Measurements from ENCODE around the gene PPARA.
"Not testable (repeated sequence)": the region's sequence is repeated elsewhere in the genome, so short reads cannot be mapped to it uniquely, and the experiment has no call there.

Gene PPARA

DNA sequence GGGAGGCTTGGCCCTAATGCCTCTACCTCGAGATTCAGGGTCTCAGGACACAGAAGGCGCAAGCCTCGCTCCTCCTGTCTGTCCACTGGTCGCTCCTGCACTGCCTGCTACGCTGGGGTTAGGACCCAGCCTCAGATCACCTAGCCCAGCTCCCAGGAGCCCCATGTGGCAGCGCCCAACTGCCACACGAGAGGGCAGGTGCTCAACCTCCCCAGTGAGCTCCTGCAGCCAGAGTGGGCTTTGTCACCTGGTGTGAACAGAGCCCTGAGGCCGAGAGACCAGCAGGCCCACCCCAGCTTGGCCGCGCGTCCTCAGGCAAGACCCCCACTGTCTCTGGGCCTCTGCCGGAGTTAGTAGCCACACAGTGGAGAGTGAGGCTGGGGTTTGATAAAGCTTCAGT lies 21.7 kb upstream of the PPARA start:
- DNase-seq = no peak

DNA sequence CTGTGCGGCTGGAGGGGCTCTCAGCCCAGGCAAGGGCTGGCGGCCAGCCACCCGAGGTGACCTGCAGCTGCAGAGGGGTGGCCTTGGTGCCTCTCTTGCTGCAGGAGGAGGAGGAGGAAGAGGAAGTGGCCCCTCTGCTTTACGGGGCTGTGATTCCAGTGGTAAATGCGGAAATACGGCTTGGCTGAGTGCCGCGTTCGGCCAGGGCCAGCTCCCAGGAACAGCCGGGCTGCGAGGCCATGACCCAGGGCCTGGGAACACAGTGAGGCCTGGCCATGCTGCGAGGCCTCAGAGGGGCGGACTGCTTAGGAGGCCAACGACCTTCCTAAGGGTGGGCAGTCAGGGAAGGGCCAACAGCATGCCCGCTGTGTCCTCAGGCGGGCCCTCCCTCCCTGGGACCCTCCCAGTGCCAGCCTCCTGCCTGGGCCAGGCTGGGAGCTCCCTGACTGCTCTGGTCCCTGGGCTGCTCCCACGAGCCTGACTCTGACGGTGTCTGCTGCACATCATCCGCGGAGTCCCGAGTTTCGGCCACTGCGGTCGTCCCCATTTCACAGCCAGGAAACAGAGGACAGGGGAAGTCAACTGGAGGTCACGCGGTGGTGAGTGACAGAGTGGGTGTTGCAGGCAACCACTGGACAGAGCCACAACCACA lies 20.8 kb upstream of the PPARA start:
- no peak for DNase-seq

DNA sequence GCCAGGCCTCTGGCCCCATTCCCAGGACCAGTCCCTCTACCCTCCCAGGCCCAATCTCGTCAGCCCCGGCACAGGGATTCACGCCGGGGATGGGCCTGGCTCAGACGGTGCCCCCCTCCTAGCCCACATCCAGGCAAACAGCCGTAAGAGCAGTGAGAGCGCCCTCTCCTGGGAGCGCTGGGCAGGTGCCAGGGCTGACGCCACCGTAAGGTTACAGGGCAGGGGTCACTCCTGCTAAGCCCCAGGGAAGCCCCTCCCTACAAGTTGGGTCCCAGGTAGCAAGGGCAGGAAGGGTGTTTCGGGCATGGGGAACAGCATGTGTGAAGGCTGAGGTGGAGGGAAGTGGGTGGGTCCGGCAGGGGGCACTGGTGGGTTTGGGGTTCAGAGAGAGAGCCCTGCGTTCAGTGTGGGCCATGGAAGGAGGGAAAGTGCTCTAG lies 19.2 kb upstream of the PPARA start:
- DNase-seq = peak; percentile 35

DNA sequence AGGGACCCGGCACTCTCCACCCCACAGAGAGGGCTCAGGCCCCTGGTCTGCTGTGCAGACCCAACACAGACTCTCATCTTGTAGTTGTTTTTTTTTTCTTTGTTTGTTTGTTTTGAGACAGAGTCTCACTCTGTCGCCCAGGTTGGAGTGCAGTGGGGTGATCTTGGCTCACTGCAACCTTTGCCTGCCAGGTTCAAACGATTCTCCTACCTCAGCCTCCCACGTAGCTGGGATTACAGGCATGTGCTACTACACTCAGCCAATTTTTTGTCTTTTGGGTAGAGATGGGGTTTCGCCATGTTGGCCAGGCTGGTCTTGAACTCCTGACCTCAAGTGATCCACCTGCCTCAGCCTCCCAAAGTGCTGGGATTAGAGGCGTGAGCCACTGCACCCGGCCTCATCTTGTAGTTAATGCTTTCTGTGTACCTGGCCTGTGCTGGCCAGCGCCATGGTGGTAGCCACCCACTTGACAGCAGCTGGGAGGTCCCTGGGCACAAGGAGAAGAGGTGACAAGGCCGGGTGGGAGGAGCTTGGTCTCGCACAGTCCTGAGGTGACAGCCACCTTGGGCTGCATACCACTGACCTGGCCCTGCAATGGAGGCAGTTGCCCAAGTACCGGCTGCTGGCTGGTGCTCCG lies 18.0 kb upstream of the PPARA start:
- not testable (repeated sequence) for DNase-seq

DNA sequence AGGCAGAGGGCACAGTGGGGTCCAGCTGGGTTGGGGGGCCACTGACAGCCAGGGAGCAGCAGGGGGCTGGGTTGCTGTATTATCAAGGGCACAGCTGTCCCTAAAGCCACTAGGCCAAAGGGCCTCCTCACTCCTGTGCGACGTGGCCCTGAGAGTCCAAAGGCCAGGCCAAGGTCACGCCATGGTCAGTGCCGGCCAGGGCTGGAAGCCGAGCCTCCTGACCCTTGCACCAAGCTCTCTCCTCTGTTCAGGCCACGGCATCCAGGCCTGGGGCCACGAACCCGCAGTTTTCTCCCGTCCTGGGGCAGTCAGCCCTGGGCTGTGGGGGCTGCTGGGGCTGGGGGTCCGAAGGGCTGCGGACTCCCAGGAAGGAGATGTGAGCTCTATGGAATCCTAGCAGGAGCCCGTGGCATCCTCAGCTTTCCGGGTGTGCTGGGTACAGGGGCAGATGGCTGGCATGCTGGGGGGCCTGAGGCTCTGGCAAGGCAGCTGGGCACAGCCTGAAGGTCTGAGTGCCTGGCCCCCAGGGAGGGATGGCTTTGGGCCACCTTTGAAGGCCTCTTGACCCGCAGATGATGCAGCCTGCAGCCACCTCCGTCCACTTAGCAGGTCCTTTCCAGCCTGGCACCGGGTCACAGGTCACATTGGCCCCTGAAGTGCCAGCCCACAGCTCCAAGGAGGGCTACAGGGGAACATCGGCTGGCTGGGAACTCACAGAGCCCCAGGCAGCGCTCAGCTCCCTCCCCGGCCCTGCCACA lies 17.3 kb upstream of the PPARA start:
- no peak for DNase-seq

DNA sequence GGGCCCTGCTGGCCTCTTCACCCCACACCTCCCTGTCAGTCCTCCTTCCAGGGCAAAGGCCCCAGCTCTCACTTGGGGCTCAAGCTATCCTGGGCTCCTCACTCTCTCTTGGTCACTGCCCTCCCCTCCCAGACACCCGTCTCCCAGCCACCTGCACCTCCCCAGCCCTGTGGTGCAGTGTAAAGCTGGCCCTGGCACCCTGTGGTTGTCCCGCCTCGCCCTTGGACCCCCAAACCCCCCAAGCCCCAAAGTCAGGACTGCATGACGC lies 16.8 kb upstream of the PPARA start:
- DNase-seq = no peak

DNA sequence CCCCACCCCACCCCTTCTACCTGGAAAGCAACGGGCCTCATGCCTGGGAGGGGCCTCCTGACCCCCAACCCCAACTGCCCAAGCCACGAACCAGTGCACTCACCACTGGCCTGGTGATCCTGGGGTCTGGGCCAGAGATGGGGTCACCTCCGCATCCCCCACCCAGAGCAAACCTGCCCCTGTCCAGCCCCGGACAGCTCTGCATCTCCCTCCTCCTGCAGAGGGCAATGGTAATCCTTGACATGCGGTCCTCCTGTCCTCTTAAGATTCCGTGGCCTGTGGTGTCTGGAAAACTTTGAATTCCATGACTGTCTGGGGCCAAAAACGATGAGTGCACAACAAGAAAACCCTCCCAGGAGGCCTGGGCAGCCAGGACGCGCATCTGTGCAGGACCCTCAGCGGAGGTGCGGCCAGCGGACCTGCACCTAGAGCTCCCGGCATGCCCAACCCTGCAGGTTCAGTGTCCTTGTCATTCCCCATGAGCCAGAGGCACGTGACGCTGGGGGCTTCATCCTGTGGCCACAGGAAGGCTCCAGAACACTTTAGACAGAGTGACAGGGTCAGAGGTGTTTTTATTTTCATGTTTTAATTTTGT lies 16.1 kb upstream of the PPARA start:
- DNase-seq = no peak

DNA sequence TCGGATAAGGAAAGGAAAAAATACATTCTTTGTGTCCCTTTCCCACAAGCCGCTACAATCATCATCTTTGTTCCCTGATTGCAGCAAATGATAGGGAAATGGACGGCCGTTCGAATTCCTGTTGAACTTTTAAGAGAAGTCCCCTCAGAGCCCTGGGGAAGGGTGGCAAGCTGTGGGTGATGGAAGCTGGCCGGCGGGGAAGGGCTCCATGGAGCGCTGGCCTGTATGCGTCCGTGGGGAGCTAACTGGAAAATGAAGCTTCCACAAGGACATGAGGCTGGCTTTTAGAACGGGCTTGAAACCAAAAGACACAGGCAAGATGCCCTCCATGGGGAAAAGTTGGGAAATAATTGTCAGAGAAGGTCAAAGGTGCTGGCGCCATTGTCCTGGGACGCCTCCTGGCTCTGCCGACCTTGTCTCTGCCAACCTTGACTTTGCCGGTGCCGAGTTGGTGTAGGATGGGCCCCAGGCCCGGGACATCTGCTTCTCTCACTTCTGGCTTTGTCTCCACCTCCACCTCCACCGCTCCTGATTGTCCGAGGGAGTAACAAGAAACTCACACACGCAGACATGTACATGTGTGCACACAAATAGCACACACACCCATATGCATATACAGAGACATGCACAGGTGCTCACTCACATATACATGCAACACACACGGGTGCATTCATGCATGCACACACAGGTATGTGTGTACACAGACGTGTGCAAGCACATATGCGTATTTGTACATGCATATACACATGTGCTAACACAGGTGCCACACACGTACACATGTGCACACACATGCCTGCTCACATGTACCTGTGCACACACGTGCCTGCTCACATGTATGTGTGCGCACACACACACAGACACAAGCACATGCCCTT lies 14.5 kb upstream of the PPARA start:
- no peak for DNase-seq

DNA sequence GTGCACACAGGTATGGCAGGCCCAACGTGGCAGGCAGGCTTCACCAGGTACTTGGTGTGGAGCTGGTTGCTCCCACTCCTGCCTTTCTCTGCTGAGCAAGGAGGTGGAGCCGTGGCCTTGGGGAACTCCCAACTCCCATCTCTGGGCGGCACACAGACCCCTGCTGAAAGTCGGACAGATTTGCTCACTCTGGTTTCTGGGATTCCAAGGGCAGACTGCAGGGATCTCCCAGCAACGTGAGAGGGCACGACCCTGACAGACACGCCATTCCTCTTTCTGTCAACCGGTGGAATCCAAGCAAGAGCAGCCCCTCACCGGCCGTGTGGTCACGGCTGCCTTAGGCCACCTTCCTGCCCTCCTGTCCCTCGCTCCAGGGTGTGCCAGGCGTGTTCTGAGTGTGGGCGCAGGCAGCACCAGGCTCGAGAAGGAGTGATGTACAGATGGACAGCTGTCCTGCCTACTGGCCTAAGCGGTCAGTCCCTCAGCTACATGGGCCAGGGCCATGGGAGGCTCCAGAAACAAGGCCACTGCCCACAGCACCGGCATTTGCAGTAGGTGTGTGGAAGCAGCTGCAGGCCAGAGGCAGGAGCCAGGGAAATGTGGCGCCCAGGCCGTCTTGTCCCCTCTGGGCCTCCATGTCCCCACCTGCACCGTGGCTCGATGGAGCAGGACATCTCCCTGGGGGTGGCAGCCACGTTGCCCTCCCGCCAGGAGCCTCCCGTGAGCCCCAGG lies 13.7 kb upstream of the PPARA start:
- no peak for DNase-seq

DNA sequence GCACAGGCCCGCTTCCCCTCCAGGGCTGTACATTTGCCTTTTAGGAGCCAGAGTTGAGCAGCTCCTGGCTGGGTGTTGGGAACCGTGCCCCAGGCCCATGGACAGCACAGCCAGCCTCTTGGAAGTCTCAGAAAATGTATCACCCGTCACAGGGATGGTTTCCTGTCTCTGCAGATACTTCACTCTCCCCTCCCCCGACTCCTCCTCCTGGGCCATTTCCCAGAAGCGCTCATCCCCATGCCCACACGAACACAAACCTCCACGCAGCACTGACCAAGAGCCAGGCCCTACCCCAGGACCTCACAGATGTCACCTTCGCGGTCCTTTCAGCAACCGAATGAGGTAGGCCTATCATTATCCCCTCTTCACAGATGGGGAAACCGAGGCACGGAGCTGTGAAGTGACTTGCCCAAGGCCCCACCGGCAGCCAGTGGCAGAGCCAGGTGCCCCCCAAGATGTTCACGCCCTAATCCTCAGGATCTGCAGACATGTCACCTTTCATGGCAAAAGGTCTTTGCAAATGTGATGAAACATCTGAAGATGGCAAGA lies 13.0 kb upstream of the PPARA start:
- no peak for DNase-seq

DNA sequence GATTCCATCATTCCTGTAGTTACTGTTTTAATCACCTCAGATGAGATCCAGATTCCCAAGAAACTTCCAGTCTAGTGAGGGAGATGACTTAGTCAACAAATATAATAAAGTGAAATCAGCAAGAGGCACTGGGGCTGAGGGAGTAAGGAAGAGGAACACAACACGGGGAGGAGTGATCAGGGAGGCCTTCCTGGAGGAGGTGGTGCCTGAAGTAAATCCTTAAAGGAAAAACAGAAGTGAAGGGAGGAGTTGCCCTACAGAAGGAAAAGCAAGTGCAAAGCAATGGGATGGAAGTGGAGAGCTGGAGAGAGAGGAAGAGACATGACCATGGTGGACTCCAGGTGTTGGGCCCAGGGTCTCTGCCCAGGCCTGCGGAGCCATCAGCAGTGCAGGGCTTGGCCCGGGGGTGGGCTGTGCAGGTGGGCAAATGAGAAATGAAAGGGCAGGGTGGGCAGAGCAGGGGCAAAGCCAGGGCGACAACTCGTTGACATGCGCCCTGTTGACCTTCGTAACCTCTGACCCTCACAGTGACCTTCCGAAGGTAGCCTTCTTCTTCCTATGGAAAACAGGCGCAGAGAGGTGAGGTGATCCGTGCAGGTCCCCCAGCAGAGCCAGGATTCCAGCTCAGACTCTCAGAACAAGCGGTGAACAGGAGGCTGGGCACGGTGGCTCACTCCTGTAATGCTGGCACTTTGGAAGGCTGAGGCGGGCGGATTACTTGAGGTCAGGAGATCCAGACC lies 12.1 kb upstream of the PPARA start:
- DNase-seq = no peak

DNA sequence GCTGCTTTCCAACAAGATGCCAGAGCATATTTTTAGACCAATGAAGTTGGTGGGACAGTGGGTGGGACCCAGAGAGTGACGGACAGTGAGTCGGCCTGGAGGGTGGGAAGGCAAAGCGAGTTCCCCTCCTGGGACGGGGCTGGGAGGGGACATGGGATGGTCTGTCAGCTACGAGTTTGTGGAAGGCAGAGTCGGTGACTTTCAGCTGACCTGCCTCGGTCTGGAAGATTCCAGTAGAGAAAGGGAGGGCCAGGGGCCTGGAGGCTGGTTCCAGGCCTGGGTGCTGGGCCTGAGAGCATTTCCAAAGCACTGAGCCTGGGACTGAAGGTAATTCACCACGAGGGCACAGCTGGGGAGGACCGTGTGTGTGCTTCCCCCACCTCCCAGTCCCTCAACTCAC lies 10.9 kb upstream of the PPARA start:
- DNase-seq = not testable (repeated sequence)

DNA sequence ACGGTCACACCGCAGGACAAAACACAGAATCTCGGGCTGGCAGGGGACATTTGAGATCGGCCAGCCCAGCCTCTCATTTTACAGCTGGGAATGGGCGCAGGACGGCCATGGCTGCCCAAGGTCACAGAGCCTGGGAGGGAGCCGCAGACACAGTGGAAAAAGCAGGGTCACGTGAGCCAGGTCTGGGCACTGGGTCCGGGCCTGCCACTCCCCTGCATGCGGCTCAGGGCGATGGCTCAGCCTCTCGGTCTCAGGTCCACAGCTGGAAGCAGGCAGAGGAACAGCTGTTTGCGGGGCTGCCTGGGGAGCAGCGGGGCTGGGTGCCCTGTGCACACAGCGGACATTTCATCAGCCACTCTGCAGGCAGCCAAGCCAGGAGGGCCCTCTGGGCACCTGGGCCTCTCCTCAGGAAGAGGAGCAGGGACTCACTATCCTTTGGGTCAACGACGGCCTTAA lies 10.4 kb upstream of the PPARA start:
- DNase-seq = no peak

DNA sequence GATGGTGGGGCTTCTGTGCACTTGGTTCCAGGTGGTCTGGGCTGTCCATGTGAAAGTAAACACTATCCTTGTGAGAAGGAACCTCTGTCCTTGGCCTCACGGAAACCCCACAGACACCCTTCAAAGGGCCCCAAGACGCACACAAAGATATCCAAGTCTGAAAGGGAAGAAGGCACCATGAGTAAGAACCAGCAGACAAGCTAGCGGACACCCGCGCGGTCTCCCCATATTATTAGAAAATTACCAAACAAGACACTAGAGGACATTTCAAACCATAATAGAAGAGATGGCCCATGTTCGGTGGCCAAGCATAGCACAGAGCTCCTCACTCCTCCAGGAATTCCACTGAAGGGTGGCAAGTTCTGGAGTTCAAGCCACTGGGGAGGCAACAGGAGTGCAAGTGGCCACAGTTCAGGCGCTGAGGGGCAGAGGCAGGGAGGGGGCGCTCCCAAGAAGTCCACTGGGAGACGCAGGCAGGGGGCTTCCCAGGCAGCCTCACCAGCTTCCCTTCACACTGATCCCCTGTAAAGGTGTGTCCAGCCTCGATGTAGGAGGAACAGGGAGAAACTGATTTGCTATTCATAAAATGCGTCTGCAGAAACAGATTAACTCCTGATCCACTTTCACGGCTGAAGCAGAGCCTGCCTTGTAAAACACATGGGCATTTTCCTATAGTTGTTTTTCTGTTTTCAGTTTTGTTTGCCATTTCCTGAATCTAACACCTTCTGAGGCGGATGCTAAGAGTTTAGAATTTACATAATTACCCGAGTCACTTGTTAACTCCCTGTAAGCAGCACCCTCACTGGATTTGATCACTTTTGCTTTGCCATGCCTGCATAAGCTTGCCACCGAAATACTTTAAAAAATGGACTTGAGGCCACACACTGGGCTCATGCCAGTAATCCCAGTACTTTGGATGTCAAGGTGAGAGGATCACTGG lies 9.1 kb upstream of the PPARA start:
- no peak for DNase-seq

DNA sequence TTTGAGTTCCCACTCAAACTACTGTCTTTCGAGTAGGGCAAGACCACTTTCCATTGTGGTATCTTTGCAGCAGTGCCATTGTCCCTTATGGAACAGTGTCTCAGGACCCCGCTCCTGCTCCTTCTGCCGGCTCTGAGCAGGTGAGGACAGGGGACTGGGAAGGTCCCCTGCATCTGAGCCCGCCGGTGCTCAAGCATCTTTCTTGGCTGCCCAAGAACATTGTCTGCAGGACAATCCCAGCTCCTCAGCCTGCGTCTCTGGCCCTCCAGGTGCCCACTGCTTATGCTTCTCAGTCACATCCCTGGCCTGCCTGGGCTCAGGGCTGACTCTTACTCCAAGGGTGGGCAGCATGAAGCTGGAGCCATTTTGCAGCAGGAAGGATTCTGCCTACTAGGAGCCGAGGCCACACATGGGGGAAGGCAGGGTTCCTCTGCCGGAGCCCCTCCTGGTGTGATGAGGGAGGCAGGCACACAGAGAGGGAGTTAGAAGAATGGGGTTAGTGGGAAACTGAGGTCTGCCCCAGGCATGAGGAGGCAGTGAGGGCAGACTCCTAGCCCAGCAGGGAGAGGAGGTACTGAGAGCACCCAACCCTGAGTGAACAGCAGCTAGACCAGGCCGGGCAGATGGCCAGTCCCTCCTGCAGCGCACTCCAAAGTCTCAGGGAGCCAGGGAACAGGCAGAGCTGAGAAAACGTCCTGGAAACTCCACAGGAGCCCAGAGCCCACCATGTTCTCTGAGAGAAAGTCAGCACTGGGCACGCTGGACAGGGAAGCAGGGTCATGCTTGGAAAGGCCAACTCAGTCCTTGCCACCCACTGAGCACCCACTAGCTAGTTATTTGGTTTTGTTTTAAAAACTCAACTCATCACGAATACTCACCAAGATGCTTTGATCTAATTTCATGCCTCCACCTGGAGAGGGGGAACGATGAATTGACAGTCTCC lies 7.5 kb upstream of the PPARA start:
- peak; percentile 11 for DNase-seq

DNA sequence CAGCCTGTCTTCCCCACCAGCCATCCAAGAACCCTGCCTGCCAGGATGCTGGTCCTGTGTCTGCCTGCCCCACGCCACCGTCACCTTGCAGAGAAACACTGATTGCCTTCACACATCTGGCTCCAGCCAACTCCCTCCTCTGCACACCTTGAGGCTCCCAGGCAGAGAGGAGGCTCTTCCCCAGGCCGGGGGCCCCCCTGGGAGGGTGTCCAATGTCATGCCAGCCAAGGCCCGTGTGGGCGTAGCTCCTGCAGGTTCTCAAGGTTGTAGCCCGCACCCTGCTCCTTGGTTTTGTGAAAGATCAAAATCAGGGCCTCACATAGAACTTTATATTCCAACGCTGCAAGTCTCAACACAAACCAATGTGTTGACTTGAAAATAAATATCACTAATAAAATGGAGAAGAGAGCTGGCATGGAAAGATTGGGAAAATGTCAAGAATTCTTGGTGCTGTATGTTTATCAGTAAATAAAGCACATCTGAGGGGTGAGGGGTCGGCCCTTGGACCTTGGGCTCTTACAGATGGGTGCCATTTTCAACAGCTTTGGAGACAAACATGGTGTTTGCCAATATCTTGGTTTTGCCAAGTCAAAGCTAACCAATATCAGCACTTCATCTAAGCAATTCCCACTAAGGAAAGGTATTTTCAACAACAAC lies 6.7 kb upstream of the PPARA start:
- no peak for DNase-seq

DNA sequence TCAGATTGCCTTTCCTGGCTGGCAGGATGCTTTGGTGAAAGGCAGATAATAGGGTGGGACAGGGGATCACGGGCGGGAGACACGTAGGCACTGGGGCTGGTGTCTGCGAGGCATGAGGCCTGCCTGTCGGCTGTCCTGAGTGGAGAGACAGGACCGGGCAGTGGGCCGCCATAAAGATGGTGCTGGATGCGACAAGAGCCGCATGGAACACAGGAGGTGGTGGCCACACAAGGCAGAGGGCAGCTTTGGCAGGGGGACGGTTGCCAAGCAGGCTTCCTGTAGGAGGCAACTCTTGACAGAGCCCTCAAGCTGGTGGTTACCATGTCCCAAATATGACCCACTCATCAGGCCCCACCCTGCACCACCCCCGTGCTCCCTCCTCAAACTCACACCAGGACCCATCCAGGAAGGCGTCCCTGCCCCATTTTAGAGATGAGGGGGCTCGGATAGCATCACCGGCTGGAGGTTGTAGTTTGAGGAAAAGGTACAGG lies 4.9 kb upstream of the PPARA start:
- no peak for DNase-seq

DNA sequence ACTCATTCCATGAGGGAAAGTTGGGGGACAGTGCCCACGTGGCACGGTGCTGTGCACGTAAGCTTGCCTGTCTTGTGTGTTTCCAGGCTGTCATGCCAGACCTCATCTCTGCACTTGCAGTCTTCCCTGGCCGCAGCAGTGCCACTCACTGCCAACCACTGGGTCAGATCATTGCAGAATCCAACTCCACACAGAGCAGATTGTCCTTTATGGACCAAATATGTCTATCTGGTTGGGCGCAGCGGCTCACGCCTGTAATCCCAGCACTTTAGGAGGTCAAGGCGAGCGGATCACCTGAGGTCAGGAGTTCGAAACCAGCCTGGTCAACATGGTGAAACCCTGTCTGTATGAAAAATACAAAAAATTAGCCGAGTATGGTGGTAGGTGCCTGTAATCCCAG lies 4.4 kb upstream of the PPARA start:
- DNase-seq = no peak

Measured in NCI-H69 (cell line).